ENCODE results near the gene SLC4A3. TPM values are rescaled to one million over a fixed set of nuclear protein-coding genes. Genes with fewer than 3 reads are reported as not detected.

SLC4A3 gene
- total RNA-seq, 1 donor from 2014 or later, result 12.2 TPM

GRCh38 chr2:219612577-219613286 lies 14.7 kb upstream of the SLC4A3 start:
- DNase-seq (ENCODE audit: low spot score), result no peak

DNA sequence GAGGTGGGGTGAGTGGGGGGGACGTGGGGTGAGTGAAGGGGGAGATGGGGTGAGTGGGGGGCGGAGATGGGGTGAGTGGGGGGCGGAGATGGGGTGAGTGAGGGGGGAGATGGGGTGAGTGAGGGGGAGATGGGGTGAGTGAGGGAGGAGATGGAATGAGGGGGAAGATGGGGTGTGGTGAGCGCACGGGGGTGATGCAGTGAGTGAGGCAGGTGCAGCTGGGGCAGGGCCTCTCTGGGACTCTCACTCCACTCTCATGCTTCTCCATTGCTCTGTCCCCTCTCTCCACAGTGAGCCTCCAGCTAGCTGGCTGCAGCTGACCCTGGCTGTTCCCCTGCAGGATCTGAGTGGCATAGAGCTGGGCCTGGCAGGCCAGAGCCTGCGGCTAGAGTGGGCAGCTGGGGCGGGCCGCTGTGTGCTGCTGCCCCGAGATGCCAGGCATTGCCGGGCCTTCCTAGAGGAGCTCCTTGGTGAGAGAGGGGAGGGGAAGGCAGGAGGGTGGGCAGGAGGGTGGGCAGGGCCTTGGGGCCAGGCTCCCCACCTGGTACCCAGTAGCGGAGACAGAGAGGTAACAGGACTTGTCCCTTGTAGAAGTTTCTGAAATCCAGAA lies 13.9 kb upstream of the SLC4A3 start:
- no peak for DNase-seq (ENCODE audit: low spot score)

- no peak for DNase-seq (ENCODE audit: low spot score)
Measured at GRCh38 chr2:219614076-219614860, 13.2 kb upstream of the SLC4A3 start.

DNA sequence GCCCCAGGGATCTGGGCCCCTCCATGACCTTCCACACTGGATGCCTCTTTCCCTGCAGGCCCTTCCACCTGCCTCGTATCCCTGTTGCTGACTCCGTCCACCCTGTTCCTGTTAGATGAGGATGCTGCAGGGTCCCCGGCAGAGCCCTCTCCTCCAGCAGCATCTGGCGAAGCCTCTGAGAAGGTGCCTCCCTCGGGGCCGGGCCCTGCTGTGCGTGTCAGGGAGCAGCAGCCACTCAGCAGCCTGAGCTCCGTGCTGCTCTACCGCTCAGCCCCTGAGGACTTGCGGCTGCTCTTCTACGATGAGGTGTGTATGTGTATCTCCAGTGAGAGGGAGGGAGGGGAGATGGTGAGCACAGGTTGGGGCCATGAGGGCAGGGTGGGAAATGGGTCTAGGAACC lies 12.4 kb upstream of the SLC4A3 start:
- DNase-seq (ENCODE audit: low spot score), result no peak

DNA sequence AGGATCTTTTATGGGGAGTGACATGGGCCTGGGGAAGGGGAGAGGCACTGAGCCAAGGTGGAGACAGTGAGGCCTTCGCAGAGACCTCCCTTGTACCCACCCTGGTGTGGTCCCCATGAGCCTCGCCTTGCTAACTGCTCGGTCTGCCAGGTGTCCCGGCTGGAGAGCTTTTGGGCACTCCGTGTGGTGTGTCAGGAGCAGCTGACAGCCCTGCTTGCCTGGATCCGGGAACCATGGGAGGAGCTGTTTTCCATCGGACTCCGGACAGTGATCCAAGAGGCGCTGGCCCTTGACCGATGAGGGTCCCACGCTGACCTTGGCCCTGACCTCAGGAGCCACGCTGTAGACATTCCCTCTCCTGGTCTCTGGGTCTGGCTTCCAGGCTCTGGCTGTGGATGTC lies 11.5 kb upstream of the SLC4A3 start:
- no peak for DNase-seq (ENCODE audit: low spot score)

DNA sequence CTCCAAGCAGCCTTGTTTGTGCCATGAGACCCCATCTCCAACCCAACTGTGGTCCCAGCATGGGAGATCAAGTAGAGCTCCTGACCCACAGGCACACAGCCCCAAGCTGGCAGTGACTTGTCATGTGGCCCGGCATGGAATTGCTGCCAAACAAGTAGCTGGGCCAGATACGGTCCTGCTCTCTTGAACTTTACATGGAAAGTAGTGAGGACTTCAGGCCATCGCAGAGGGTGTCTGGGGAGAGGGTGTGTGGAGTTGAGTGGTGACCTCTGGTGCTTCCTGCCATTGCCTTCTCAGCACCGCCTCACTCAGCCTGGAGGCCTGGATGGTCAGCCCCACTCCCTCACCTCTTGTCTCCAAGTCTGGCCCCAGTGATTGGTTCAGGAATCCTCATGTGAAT lies 10.9 kb upstream of the SLC4A3 start:
- no peak for DNase-seq (ENCODE audit: low spot score)

GRCh38 chr2:219618733-219619122 lies 8.7 kb upstream of the SLC4A3 start:
- no peak for DNase-seq (ENCODE audit: low spot score)

- no peak for DNase-seq (ENCODE audit: low spot score)
Measured at GRCh38 chr2:219619235-219619634, 8.2 kb upstream of the SLC4A3 start.

DNA sequence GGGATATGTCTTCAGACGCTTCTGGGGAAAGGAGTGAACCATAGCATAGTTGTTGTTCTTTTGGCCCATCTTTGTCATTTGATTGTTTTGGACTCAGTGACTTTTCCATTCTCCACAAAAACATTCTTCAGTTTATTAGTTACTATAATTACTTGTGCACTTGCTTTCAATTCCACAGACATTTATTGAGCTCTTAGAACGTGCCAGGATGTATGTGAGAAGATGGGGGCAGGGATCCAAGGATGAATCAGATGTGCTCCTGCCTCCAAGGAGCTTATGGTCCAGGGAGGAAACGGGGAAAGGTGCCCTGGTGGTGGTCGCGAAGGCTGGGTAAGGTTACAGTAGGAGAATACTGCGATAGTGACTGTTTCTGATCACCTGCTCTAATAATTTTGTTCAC lies 6.9 kb upstream of the SLC4A3 start:
- DNase-seq (ENCODE audit: low spot score), result no peak

GRCh38 chr2:219621935-219622334 lies 5.5 kb upstream of the SLC4A3 start:
- DNase-seq (ENCODE audit: low spot score), result no peak

GRCh38 chr2:219622472-219622871 lies 5.0 kb upstream of the SLC4A3 start:
- DNase-seq (ENCODE audit: low spot score), result no peak

DNA sequence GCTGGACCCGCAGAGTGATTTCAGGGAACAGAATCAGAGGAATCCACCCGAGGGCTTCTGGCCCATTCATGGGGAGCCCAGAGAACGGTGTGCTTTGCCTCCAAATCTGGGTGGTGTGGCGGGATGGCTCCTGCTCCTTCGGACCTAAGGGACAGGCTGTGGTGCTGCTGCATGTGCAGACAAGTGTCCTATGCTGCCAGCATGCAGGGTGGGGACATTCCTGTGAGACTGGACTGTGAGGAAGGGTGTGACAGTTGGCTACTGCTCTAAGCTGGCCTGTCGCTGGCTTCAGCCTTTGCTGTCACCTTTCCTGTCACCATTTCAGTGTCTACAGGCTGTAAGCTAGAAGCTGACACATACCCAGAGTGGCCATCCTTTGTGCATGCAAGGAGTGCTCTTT lies 2.9 kb upstream of the SLC4A3 start:
- peak; percentile 48 for DNase-seq (ENCODE audit: low spot score)

DNA sequence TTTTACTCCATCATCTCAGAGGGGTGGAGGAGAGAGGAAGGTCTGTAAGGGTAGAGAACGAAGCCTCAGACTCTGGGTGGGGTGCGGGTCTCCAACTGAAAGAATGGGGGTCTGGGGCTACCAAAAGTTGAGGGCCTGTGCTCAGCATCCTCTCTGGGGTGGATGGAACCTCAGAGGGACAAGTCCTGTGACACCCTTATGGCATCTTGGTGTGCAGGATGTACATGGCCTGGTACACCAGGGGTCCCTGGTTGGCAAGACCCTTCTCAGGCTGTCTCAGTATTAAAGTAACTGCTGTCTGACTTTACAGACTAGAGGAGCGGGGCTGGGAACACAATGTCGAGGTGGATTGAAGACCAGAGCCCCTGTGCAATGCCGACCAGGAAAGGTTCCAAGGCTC lies 2.3 kb upstream of the SLC4A3 start:
- DNase-seq (ENCODE audit: low spot score), result no peak

- no peak for DNase-seq (ENCODE audit: low spot score)
Measured at GRCh38 chr2:219626540-219626939, 890 bp upstream of the SLC4A3 start.

GRCh38 chr2:219628235-219628985 lies 980 bp downstream of the SLC4A3 start:
- DNase-seq (ENCODE audit: low spot score), result peak; percentile 43

DNA sequence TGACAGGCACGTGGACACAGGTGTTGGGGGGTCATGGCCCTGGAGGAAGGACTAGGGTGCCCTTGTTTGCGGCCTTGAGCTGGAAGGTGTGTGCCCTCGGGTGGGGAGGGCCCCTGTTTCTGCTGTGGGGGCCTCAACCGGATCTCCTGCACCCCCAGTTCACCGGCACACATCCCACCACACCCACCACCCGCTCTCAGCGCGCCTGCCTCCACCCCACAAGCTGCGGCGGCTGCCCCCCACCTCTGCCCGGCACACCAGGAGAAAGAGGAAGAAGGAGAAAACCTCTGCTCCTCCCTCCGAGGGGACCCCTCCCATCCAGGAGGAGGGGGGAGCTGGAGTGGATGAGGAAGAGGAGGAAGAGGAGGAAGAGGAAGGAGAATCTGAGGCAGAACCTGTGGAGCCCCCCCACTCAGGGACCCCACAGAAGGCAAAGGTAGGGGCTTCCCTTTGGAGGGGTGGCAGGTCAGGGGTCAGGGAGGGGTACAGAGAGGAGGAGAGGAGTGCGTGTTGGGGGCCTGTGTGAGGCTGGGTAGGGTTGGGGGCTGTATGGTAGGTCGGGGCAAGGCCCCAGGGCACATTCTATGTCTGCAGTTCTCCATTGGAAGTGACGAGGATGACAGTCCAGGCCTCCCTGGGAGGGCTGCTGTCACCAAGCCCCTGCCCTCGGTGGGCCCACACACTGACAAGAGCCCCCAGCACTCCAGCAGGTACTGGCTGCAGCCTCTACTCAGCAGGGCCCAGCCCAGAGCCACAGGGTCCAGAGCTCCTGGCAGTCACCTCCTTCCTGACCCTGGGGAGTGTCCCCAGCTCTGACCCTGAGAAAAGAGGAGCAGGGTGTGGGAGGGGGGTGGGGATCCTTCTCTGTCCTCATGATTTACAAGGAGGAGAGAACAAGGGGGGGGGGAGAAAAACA lies 1.8 kb downstream of the SLC4A3 start:
- DNase-seq (ENCODE audit: low spot score), result no peak

- DNase-seq (ENCODE audit: low spot score), result no peak
Measured at GRCh38 chr2:219629976-219630695, 2.7 kb downstream of the SLC4A3 start.

DNA sequence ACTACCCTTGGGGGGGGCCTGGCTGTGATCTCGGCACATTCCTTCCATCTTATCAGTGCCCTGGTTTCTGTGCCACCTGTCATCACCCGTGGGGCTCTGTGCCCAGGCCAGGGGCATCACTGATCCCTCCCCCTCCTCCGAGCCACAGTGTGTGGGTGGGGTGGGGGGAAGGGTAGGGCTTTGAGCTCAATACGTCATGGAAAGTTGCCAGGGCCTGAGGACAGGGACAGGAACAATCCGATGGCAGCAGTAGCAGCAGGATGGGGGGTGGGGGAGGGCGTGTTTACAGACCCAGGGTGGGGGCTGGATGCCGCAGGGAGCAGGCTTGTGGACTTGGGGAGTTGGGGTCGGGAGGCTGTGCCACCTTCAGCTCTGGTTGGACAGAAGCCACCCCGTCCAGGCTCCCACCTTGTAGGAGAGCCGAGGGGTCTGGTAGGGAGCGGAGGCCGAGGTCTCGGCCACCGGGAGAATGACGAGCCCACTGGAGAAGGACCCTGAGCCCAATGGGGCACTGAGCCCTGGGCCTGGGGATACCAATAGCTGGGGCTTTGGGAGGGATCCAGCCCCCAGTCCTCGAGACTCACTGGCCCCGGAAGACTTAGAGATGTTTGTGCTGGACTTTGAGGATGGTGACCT lies 3.5 kb downstream of the SLC4A3 start:
- no peak for DNase-seq (ENCODE audit: low spot score)

GRCh38 chr2:219631406-219631891 lies 4.0 kb downstream of the SLC4A3 start:
- DNase-seq (ENCODE audit: low spot score), result no peak

Data from ureter (tissue), 1 donor.